ENCODE data around the gene ANO6.
"Not testable (repeated sequence)": the region's sequence is repeated elsewhere in the genome, so short reads cannot be mapped to it uniquely, and the experiment has no call there.

The ANO6 gene

GRCh38 chr12:45215419-45216229, at the start of gene ANO6:
Gene ANO6, plus strand, starts transcription at chr12:45216095. Its CDS starts 227 bp downstream, at chr12:45216322.
- DNase-seq = peak; percentile 63 to 76 (median 68)

GRCh38 chr12:45168976-45169375, 46.9 kb upstream of the ANO6 start:
- DNase-seq = no peak

GRCh38 chr12:45170456-45171042, 45.3 kb upstream of the ANO6 start:
- peak; percentile 35 to 77 (median 60) for DNase-seq

- DNase-seq = not testable (repeated sequence)
These were observed 42.6 kb upstream of the ANO6 start for GRCh38 chr12:45173293-45173692.

- no peak for DNase-seq
These were observed 41.3 kb upstream of the ANO6 start for GRCh38 chr12:45174595-45174994.

- no peak for DNase-seq
These were observed 37.1 kb upstream of the ANO6 start for GRCh38 chr12:45178771-45179170.

GRCh38 chr12:45182511-45182910, 33.4 kb upstream of the ANO6 start:
- DNase-seq = no peak

- DNase-seq = no peak
These were observed 32.6 kb upstream of the ANO6 start for GRCh38 chr12:45183246-45183645.

- no peak for DNase-seq
These were observed 31.5 kb upstream of the ANO6 start for GRCh38 chr12:45184147-45184963.

- no peak for DNase-seq
These were observed 29.1 kb upstream of the ANO6 start for GRCh38 chr12:45186762-45187161.

GRCh38 chr12:45189766-45190403, 26.0 kb upstream of the ANO6 start:
- DNase-seq = no peak

- DNase-seq = no peak
These were observed 24.7 kb upstream of the ANO6 start for GRCh38 chr12:45191239-45191638.

GRCh38 chr12:45192707-45193106, 23.2 kb upstream of the ANO6 start:
- no peak for DNase-seq

GRCh38 chr12:45200491-45201043, 15.3 kb upstream of the ANO6 start:
- peak in 2 of 6 experiments; percentile 10 to 11 for DNase-seq

GRCh38 chr12:45203767-45204166, 12.1 kb upstream of the ANO6 start:
- DNase-seq = no peak

- DNase-seq = no peak
These were observed 11.1 kb upstream of the ANO6 start for GRCh38 chr12:45204757-45205156.

GRCh38 chr12:45205165-45205825, 10.6 kb upstream of the ANO6 start:
- DNase-seq = no peak

- no peak for DNase-seq
These were observed 7.0 kb upstream of the ANO6 start for GRCh38 chr12:45208604-45209487.

- DNase-seq = no peak
These were observed 6.1 kb upstream of the ANO6 start for GRCh38 chr12:45209784-45210183.

- no peak for DNase-seq
These were observed 3.8 kb upstream of the ANO6 start for GRCh38 chr12:45212064-45212463.

GRCh38 chr12:45213107-45213506, 2.8 kb upstream of the ANO6 start:
- DNase-seq = no peak

Measured in stimulated activated naive CD4-positive, alpha-beta T cell (primary cell).